ENCODE results near the gene INTS11. TPM values are rescaled to one million over a fixed set of nuclear protein-coding genes. Genes with fewer than 3 reads are reported as not detected.

The INTS11 gene
- total and polyA plus RNA-seq, 2 of the 13 experiments (the other 11 are each of a cell fraction or from before 2014, with no cell fraction given), result 52.8 to 94.8 TPM

- H3K27me3 ChIP-seq (ENCODE audit: control insufficient read depth in 1 of 2, insufficient read depth in 2 of 2, low read length in 2 of 2), result 0 out of 5 replicates have a peak, but pooled peaks cover 0 to 4% of the 10 kb centered on the region in 2 experiments
- ATAC-seq (0 out of 3 replicates have a peak, but pooled peaks have one; percentile 0), FAIRE-seq (no peak), DNase-seq (ENCODE audit: low spot score) (no peak)
- no peak overlapping the region for H2AFZ ChIP-seq (ENCODE audit: low read length)
- no TSS peak for BruUV-seq (replicated peaks)
- H3K9me3 ChIP-seq (ENCODE audit: low read length), result no peaks in the 10 kb centered on the region
- 91% methylated on average over 14 of the region's 36 CpGs for WGBS (ENCODE audit: low lambda C conversion rate)
- H3K36me3 ChIP-seq (replicated peaks in 1 of 2; ENCODE audit: control insufficient read depth in 1 of 2, insufficient read depth in 2 of 2, low read length in 2 of 2), result peaks cover 4 to 5% of the 10 kb centered on the region in 2 experiments; a peak in 3 of 5 replicates
- ChIA-PET POLR2A (interaction anchor here (1.0 to 3.9 kb wide), 2 partner anchors 14 to 42 kb away, joined by 3 to 12 read pairs; partner anchors contain the start of genes AURKAIP1 and DVL1), CTCF (ENCODE audit: low intra/inter-chr PET ratio, low total read pairs) (no interaction called here)
- no peak overlapping the region for H3K9ac ChIP-seq (ENCODE audit: insufficient read depth, low read depth, low read length)
- peaks cover 7% of the 10 kb centered on the region; the same call in 1 of the 2 replicates for H4K20me1 ChIP-seq (ENCODE audit: insufficient read depth, low read length)
- peaks cover 24% of the 10 kb centered on the region for H3K4me1 ChIP-seq (ENCODE audit: insufficient read depth, low read length)
- in situ Hi-C loops (cut with HindIII; ENCODE audit: extremely low pct_ligation_motif_present, low pct_unique_long_range_greater_than_20kb), result no loop called here
- intact Hi-C loops (cut with micrococcal nuclease; ENCODE audit: unreplicated experiment), result no loop called here
- H3K27ac ChIP-seq (ENCODE audit: extremely low read length, insufficient read depth, low read length), result no peak overlapping the region
- no peaks in the 10 kb centered on the region for H3K79me2 ChIP-seq (ENCODE audit: insufficient read depth, low read length)
- no peak overlapping the region for H3K4me2 ChIP-seq (ENCODE audit: low read depth, low read length)
- H3K4me3 ChIP-seq (replicated peaks in 1 of 3; ENCODE audit: insufficient read depth in 1 of 3, low read depth in 2 of 3, low read length in 3 of 3), result no peak overlapping the region
- TF ChIP-seq ZBTB4 (CRISPR knock-in tag; IDR thresholded peaks at IDR 0.05; ENCODE audit: borderline replicate concordance), result 0 out of 2 replicates have a peak, but pooled peaks have one; percentile 23
- TF ChIP-seq PHF8 (CRISPR knock-in tag; IDR thresholded peaks at IDR 0.05), result 0 out of 2 replicates have a peak, but pooled peaks have one; percentile 34
- TF ChIP-seq HNRNPL (IDR thresholded peaks at IDR 0.05; ENCODE audit: low read depth, low read length), result peak; percentile 83
- TF ChIP-seq XBP1 (CRISPR knock-in tag; IDR thresholded peaks at IDR 0.05), result no peak
- no peak for TF ChIP-seq ZNF20 (CRISPR knock-in tag; IDR thresholded peaks at IDR 0.05)
- TF ChIP-seq, protein P1, sequence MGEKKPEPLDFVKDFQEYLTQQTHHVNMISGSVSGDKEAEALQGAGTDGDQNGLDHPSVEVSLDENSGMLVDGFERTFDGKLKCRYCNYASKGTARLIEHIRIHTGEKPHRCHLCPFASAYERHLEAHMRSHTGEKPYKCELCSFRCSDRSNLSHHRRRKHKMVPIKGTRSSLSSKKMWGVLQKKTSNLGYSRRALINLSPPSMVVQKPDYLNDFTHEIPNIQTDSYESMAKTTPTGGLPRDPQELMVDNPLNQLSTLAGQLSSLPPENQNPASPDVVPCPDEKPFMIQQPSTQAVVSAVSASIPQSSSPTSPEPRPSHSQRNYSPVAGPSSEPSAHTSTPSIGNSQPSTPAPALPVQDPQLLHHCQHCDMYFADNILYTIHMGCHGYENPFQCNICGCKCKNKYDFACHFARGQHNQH (CRISPR knock-in tag; IDR thresholded peaks at IDR 0.05), result no peak
- TF ChIP-seq ZFP91 (CRISPR knock-in tag; IDR thresholded peaks at IDR 0.05; ENCODE audit: borderline replicate concordance), result peak; percentile 33; the same call in 1 of the 2 replicates
- TF ChIP-seq, protein P2, sequence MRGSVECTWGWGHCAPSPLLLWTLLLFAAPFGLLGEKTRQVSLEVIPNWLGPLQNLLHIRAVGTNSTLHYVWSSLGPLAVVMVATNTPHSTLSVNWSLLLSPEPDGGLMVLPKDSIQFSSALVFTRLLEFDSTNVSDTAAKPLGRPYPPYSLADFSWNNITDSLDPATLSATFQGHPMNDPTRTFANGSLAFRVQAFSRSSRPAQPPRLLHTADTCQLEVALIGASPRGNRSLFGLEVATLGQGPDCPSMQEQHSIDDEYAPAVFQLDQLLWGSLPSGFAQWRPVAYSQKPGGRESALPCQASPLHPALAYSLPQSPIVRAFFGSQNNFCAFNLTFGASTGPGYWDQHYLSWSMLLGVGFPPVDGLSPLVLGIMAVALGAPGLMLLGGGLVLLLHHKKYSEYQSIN (CRISPR knock-in tag; IDR thresholded peaks at IDR 0.05; ENCODE audit: borderline replicate concordance), result no peak
- no peak for TF ChIP-seq ZSCAN25 (CRISPR knock-in tag; IDR thresholded peaks at IDR 0.05)
- TF ChIP-seq AGO1 (IDR thresholded peaks at IDR 0.05; ENCODE audit: low read depth, low read length, poor library complexity, severe bottlenecking), result peak; percentile 94
- peak; percentile 65 for TF ChIP-seq RBM22 (optimal IDR thresholded peaks at IDR 0.05; ENCODE audit: low read length)
- TF ChIP-seq ELF4 (CRISPR knock-in tag; IDR thresholded peaks at IDR 0.05; ENCODE audit: borderline replicate concordance), result no peak
- TF ChIP-seq ZNF18 (CRISPR knock-in tag; IDR thresholded peaks at IDR 0.05; ENCODE audit: insufficient replicate concordance), result no peak
Measured at GRCh38 chr1:1333551-1334241, 9.2 kb upstream of the INTS11 start.
